Activated naive CD8-positive, alpha-beta T cell treated with anti-CD3 and anti-CD28 coated beads, Interleukin-2, amount 50 U/mL, for 16 hours (primary cell): Measurements from ENCODE around the gene TRAPPC2.
"Not testable (repeated sequence)": the region's sequence is repeated elsewhere in the genome, so short reads cannot be mapped to it uniquely, and the experiment has no call there.

Experiments
- DNase-seq: peaks from one replicate; pipeline ENCODE4 v3.0.0-alpha.2; 2020; ENCODE audit warnings: low read depth, low spot score

Gene TRAPPC2

GRCh38 chrX:13698432-13698831, 36.0 kb downstream of the TRAPPC2 start:
- DNase-seq = no peak

- DNase-seq = no peak
Measured at GRCh38 chrX:13697976-13698375, 36.4 kb downstream of the TRAPPC2 start.

GRCh38 chrX:13697455-13697854, 37.0 kb downstream of the TRAPPC2 start:
- DNase-seq = no peak

- DNase-seq = no peak
Measured at GRCh38 chrX:13695601-13696115, 38.8 kb downstream of the TRAPPC2 start.

GRCh38 chrX:13694983-13695382, 39.4 kb downstream of the TRAPPC2 start:
- DNase-seq = no peak

GRCh38 chrX:13694359-13694758, 40.1 kb downstream of the TRAPPC2 start:
- no peak for DNase-seq

GRCh38 chrX:13693341-13693961, 41.0 kb downstream of the TRAPPC2 start:
- DNase-seq = no peak

- DNase-seq = no peak
Measured at GRCh38 chrX:13692771-13693231, 41.6 kb downstream of the TRAPPC2 start.

- no peak for DNase-seq
Measured at GRCh38 chrX:13691841-13692371, 42.5 kb downstream of the TRAPPC2 start.

- no peak for DNase-seq
Measured at GRCh38 chrX:13690836-13691235, 43.6 kb downstream of the TRAPPC2 start.

GRCh38 chrX:13689741-13690211, 44.6 kb downstream of the TRAPPC2 start:
- no peak for DNase-seq

GRCh38 chrX:13688958-13689740, 45.3 kb downstream of the TRAPPC2 start, which contains the start of gene RAB9A:
Gene RAB9A, plus strand, starts transcription at chrX:13689128. Its CDS starts 19,619 bp downstream, at chrX:13708747.
- DNase-seq = peak; percentile 52

GRCh38 chrX:13688384-13688957, 45.9 kb downstream of the TRAPPC2 start:
- DNase-seq = no peak

GRCh38 chrX:13687203-13687602, 47.2 kb downstream of the TRAPPC2 start:
- DNase-seq = no peak

- no peak for DNase-seq
Measured at GRCh38 chrX:13685126-13685763, 49.2 kb downstream of the TRAPPC2 start.

- DNase-seq = no peak
Measured at GRCh38 chrX:13684361-13684760, 50.1 kb downstream of the TRAPPC2 start.

- no peak for DNase-seq
Measured at GRCh38 chrX:13681595-13681994, 52.8 kb downstream of the TRAPPC2 start.

- DNase-seq = not testable (repeated sequence)
Measured at GRCh38 chrX:13679700-13680099, 54.7 kb downstream of the TRAPPC2 start.

GRCh38 chrX:13676885-13677284, 57.5 kb downstream of the TRAPPC2 start:
- DNase-seq = no peak

- DNase-seq = no peak
Measured at GRCh38 chrX:13673016-13673415, 61.4 kb downstream of the TRAPPC2 start.

GRCh38 chrX:13670197-13670596, 64.2 kb downstream of the TRAPPC2 start:
- DNase-seq = no peak
